CD14-positive monocyte (primary cell): ENCODE results near the gene ANK2. TPM values are rescaled to one million over a fixed set of nuclear protein-coding genes. Genes with fewer than 3 reads are reported as not detected.
"Not testable (repeated sequence)": the region's sequence is repeated elsewhere in the genome, so short reads cannot be mapped to it uniquely, and the experiment has no call there.

ENCODE experiments used
- DNase-seq, 3 donors: peaks; one replicate each; pipeline ENCODE4 v3.0.0-alpha.2; 2011 to 2022
- H2AFZ ChIP-seq: 2 replicates; pipeline ENCODE4 v1.6.0; 2012; ENCODE audit warnings: mild to moderate bottlenecking, low read depth, low read length, inconsistent platforms; ENCODE audit not compliant: insufficient read depth, poor library complexity, severe bottlenecking
- H3K27ac ChIP-seq, 2 donors: 1 replicate in 1 of 2; 2 replicates in 1 of 2; pipeline ENCODE4 v1.5.1; 2012 to 2013; ENCODE audit warnings: low read length in 2 of 2, control low read depth in 1 of 2, inconsistent platforms in 1 of 2, low read depth in 1 of 2, mild to moderate bottlenecking in 1 of 2
- H3K27me3 ChIP-seq, 2 donors: one replicate each; pipeline versions ENCODE4 v1.6.0 to v1.6.1; 2011 to 2013; ENCODE audit warnings: low read length in 2 of 2; ENCODE audit not compliant: control insufficient read depth in 2 of 2, insufficient read depth in 2 of 2
- H3K36me3 ChIP-seq, 2 donors: replicated peaks in 1 of 2; 1 replicate in 1 of 2; 2 replicates in 1 of 2; pipeline versions ENCODE4 v1.5.1 to v1.6.1; 2012 to 2013; ENCODE audit warnings: low read length in 2 of 2, control low read depth in 1 of 2, inconsistent platforms in 1 of 2, mild to moderate bottlenecking in 1 of 2; ENCODE audit not compliant: insufficient read depth in 2 of 2, control insufficient read depth in 1 of 2
- H3K4me1 ChIP-seq, 2 donors: 1 replicate in 1 of 2; 2 replicates in 1 of 2; pipeline versions ENCODE4 v1.5.1 to v1.6.1; 2012 to 2013; ENCODE audit warnings: low read length in 2 of 2, control low read depth in 1 of 2, inconsistent platforms in 1 of 2, mild to moderate bottlenecking in 1 of 2, moderate library complexity in 1 of 2; ENCODE audit not compliant: insufficient read depth in 2 of 2, control insufficient read depth in 1 of 2
- H3K4me2 ChIP-seq: replicated peaks from 2 replicates; pipeline ENCODE3; 2012; ENCODE audit warnings: low read length, moderate library complexity, mild to moderate bottlenecking; ENCODE audit not compliant: poor library complexity, severe bottlenecking; ENCODE audit errors: extremely low read depth
- H3K4me3 ChIP-seq, 3 experiments: fragments of 200-600 bp in 1 of 3; sonication (generic) in 1 of 3; replicated peaks in 1 of 3; 1 replicate in 2 of 3; 2 replicates in 1 of 3; pipeline ENCODE4 v1.5.1; 2011 to 2013; ENCODE audit warnings: low read length in 3 of 3, mild to moderate bottlenecking in 3 of 3, control low read depth in 2 of 3, low read depth in 2 of 3, inconsistent platforms in 1 of 3, moderate library complexity in 1 of 3
- H3K79me2 ChIP-seq: 2 replicates; pipeline ENCODE4 v1.6.0; 2012; ENCODE audit warnings: mild to moderate bottlenecking, control low read depth, inconsistent platforms, low read length, moderate library complexity; ENCODE audit not compliant: insufficient read depth
- H3K9ac ChIP-seq: 2 replicates; pipeline ENCODE4 v1.6.0; 2017; ENCODE audit warnings: low read length, mild to moderate bottlenecking; ENCODE audit not compliant: insufficient read depth, poor library complexity, severe bottlenecking
- H3K9me3 ChIP-seq, 2 donors: replicated peaks in 1 of 2; 1 replicate in 1 of 2; 2 replicates in 1 of 2; pipeline versions ENCODE4 v1.5.1 to v1.6.1; 2012 to 2013; ENCODE audit warnings: low read length in 2 of 2, control low read depth in 1 of 2; ENCODE audit not compliant: control insufficient read depth in 1 of 2, insufficient read depth in 1 of 2
- H4K20me1 ChIP-seq: 2 replicates; pipeline ENCODE4 v1.6.0; 2012; ENCODE audit warnings: mild to moderate bottlenecking, low read length, control low read depth, moderate library complexity; ENCODE audit not compliant: insufficient read depth
- H3K27ac Mint-ChIP-seq, 7 donors: one replicate each; pipeline ENCODE4 v1.8.0; 2020; ENCODE audit warnings: mild to moderate bottlenecking in 7 of 7, mixed read lengths in 7 of 7, moderate library complexity in 6 of 7, inconsistent platforms in 2 of 7
- H3K27me3 Mint-ChIP-seq, 3 donors: one replicate each; pipeline ENCODE4 v1.8.0; 2021 to 2022; ENCODE audit warnings: low read depth in 3 of 3, mild to moderate bottlenecking in 3 of 3, mixed read lengths in 3 of 3, moderate library complexity in 3 of 3, inconsistent platforms in 1 of 3
- H3K36me3 Mint-ChIP-seq, 2 donors: one replicate each; pipeline ENCODE4 v1.8.0; 2020; ENCODE audit warnings: mixed read lengths in 2 of 2, inconsistent platforms in 1 of 2, mild to moderate bottlenecking in 1 of 2
- H3K4me1 Mint-ChIP-seq: one replicate; pipeline ENCODE4 v1.8.0; 2020; ENCODE audit warnings: mild to moderate bottlenecking, mixed read lengths
- H3K4me3 Mint-ChIP-seq, 2 donors: one replicate each; pipeline ENCODE4 v1.8.0; 2020; ENCODE audit warnings: mild to moderate bottlenecking in 2 of 2, mixed read lengths in 2 of 2, moderate library complexity in 1 of 2
- H3K9me3 Mint-ChIP-seq, 7 donors: one replicate each; pipeline ENCODE4 v1.8.0; 2020 to 2022; ENCODE audit warnings: mixed read lengths in 7 of 7, mild to moderate bottlenecking in 6 of 7, moderate library complexity in 6 of 7, inconsistent platforms in 2 of 7
- CTCF ChIP-seq: fragments of 200-600 bp; IDR thresholded peaks from one replicate; pipeline ENCODE4 v1.8.0; 2022; ENCODE audit warnings: antibody characterized with exemption, mild to moderate bottlenecking
- WGBS: methylation state at CpG from one replicate; pipeline ENCODE4 v1.1.5; 2013; ENCODE audit warnings: missing lambda C conversion rate; ENCODE audit not compliant: insufficient coverage; 5-methylcytosine and 5-hydroxymethylcytosine counted together
- intact Hi-C, 2 donors: fragments of 100-400 bp; cut with micrococcal nuclease; formaldehyde crosslinking; loops; one replicate each; pipeline versions ENCODE4 v1.15.0 to v1.15.1; 2023
- polyA plus RNA-seq, 3 donors: library from polyadenylated mRNA; depleted of rRNA in 1 of 3; unstranded in 2 of 3; stranded (reverse) in 1 of 3; fragments of 300-500 nt in 2 of 3; fragments of >200 nt in 1 of 3; fragmentation: Illumina TruSeq in 2 of 3; gene quantifications; 1 replicate in 2 of 3; 2 replicates in 1 of 3; pipeline ENCODE4 v1.2.3, GENCODE V29; 2012 to 2021

Gene ANK2
- polyA plus RNA-seq, 3 donors: not detected

GRCh38 chr4:113236916-113237315 is 187.5 kb downstream of the ANK2 start:
- Mint-ChIP-seq H3K27me3 (no peaks in the 10 kb centered on the region), H3K9me3 (peaks cover 0 to 2% (median 0%) of the 10 kb centered on the region in 7 donors)
- 91% methylated on average over 5 of the region's 5 CpGs for WGBS

GRCh38 chr4:113243312-113243711 is 193.9 kb downstream of the ANK2 start:
- Mint-ChIP-seq H3K4me3 (no peak overlapping the region), H3K27me3 (peaks cover 0 to 2% (median 0%) of the 10 kb centered on the region in 3 donors), H3K36me3 (no peaks in the 10 kb centered on the region), H3K9me3 (peaks cover 0 to 4% (median 0%) of the 10 kb centered on the region in 7 donors), H3K4me1 (no peaks in the 10 kb centered on the region), H3K27ac (no peak overlapping the region)
- no peak for TF ChIP-seq CTCF
- no peak overlapping the region for H3K4me2 ChIP-seq
- intact Hi-C loops: no loop called here
- H3K4me3 ChIP-seq: no peak overlapping the region
- H3K4me1 ChIP-seq: no peaks in the 10 kb centered on the region
- H3K9me3 ChIP-seq: no peaks in the 10 kb centered on the region
- H2AFZ ChIP-seq: no peak overlapping the region
- no CpG with 5 or more reads among the region's 3 CpGs for whole genome bisulfite sequencing
- DNase-seq: no peak
- no peak overlapping the region for H3K27ac ChIP-seq
- H3K79me2 ChIP-seq: no peaks in the 10 kb centered on the region
- no peaks in the 10 kb centered on the region for H3K27me3 ChIP-seq
- H3K36me3 ChIP-seq: no peaks in the 10 kb centered on the region
- H4K20me1 ChIP-seq: no peaks in the 10 kb centered on the region
- H3K9ac ChIP-seq: no peak overlapping the region

More at GRCh38 chr4:113236916-113237315, 187.5 kb downstream of the ANK2 start:
- Histone ChIP-seq H4K20me1 (no peaks in the 10 kb centered on the region), H2AFZ (no peak overlapping the region), H3K36me3 (no peaks in the 10 kb centered on the region), H3K27me3 (no peaks in the 10 kb centered on the region), H3K4me2 (no peak overlapping the region), H3K79me2 (no peaks in the 10 kb centered on the region), H3K9me3 (no peaks in the 10 kb centered on the region), H3K27ac (no peak overlapping the region), H3K9ac (no peak overlapping the region), H3K4me1 (no peaks in the 10 kb centered on the region), H3K4me3 (no peak overlapping the region)
- H3K4me3 Mint-ChIP-seq: no peak overlapping the region
- H3K27ac Mint-ChIP-seq: no peak overlapping the region
- intact Hi-C loops: no loop called here
- no peaks in the 10 kb centered on the region for H3K36me3 Mint-ChIP-seq
- no peak for DNase-seq
- TF ChIP-seq CTCF: no peak
- no peaks in the 10 kb centered on the region for H3K4me1 Mint-ChIP-seq

GRCh38 chr4:113244747-113245146 is 195.3 kb downstream of the ANK2 start:
- H3K4me3 Mint-ChIP-seq, H2AFZ ChIP-seq, H3K27ac ChIP-seq, H3K4me2 ChIP-seq, H3K36me3 Mint-ChIP-seq, H3K4me3 ChIP-seq, H3K4me1 Mint-ChIP-seq, H3K9ac ChIP-seq, H4K20me1 ChIP-seq, H3K36me3 ChIP-seq, intact Hi-C loops, H3K4me1 ChIP-seq, H3K79me2 ChIP-seq, DNase-seq, H3K9me3 ChIP-seq, H3K27me3 Mint-ChIP-seq, H3K27ac Mint-ChIP-seq, H3K9me3 Mint-ChIP-seq, H3K27me3 ChIP-seq: not testable (repeated sequence)
- WGBS: no CpG with 5 or more reads among the region's 4 CpGs
